Pons (tissue), 1 donor: ENCODE measurements around the gene OR2K2.
"Not testable (repeated sequence)": the region's sequence is repeated elsewhere in the genome, so short reads cannot be mapped to it uniquely, and the experiment has no call there.

ENCODE experiments used
- DNase-seq: peaks from one replicate; pipeline ENCODE4 v3.0.0-alpha.2; 2016; ENCODE audit warnings: low spot score

Gene OR2K2

GRCh38 chr9:111330124-111330523 lies at the start of gene OR2K2:
Gene OR2K2, minus strand, starts transcription at chr9:111330224. Its CDS starts 1,791 bp downstream, at chr9:111328433.
- DNase-seq = no peak

- no peak for DNase-seq
Observed at GRCh38 chr9:111375817-111376564, 46.0 kb upstream of the OR2K2 start.

GRCh38 chr9:111375062-111375461 lies 45.0 kb upstream of the OR2K2 start:
- no peak for DNase-seq

DNA sequence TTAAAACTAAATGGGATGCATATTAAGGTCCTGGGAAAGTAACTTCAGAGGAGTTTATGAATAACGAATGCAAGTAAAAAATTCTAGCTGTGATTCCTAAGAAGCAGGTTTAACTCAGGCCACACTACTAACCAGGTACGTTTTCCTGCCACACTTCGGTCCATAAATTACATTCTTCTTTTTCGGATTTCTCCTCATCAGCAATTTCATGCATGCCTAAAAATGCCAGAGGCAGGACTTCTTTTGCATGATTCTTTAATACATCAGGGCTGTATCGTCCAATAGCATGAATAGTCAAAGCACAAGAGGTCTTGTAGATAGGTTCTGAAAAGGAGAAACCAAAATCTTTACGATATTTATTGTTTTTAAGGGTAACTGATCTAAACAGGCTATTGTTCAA lies 42.3 kb upstream of the OR2K2 start:
- DNase-seq = no peak

GRCh38 chr9:111366978-111367377 lies 37.0 kb upstream of the OR2K2 start:
- DNase-seq = no peak

GRCh38 chr9:111362526-111362925 lies 32.5 kb upstream of the OR2K2 start:
- no peak for DNase-seq

- no peak for DNase-seq
Observed at GRCh38 chr9:111360881-111361280, 30.9 kb upstream of the OR2K2 start.

DNA sequence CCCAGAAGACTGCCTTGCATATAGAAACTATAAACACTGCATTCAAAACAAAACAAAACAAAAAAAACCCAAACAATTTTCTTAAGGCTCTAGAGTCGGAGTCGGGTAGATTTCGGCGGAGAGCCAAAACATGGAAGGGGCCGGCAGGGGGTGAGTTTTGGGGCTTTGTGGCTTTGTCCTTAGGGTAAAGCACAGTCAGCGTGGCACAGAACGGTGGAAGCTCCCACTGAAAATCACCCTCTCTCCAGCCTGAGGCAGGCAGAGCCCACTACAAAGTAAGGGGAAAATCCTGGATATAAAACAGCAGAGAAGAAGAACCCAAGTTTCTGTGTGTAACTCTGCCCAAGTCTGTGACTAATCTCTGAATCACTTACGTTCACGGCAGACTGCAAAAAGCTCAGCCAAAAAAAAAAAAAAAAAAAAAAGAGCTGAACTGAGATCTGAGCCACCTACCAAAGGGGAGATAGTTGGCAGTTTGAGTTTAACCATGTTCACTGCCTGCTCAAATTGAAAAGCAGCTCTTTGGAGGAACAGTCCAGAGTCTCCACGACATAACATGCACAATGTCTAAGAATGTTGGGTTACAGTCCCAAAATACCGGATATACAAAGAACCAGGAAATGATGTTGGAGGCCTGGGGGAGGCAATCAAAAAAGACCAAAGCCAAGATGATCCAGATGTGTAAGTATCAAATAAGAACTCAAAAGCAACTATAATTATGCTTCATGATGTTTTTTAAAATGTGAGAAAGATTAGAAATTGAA lies 26.6 kb upstream of the OR2K2 start:
- no peak for DNase-seq

DNA sequence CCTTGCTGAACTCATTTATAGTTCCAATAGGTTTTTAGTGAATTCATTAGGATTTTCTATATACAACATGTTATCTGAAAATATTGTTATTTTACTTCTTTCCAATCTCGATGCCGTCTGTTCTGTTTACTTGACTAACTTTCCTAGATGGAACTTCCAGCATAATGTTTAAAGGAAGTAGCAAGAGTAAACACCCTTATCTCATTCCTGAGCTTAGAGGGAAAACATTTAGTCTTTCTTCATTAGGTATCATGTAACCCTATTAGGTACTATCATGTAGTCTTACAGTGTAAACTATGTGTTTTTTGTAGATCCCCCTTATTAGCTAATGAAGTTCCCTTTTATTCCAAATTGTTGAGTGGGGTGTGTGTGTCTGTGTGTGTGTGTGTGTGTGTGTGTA lies 22.5 kb upstream of the OR2K2 start:
- no peak for DNase-seq

DNA sequence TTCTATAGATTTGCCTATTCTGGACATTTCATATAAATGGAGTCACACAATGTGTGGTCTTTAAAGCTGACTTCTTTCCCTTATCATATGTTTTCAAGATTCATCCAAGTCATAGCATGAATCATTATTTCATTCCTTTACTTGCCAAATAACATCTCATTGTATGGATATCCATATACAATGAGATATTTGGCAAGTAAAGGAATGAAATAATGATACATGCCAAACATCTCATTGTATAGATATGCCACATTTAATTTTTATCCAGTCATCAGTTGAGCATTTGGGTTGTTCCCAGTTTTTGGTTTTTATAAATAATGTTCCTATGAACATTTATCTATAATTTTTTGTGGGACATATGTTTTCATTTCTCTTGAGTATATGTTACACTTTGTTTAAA lies 20.5 kb upstream of the OR2K2 start:
- no peak for DNase-seq

- no peak for DNase-seq
Observed at GRCh38 chr9:111349766-111350165, 19.7 kb upstream of the OR2K2 start.

GRCh38 chr9:111348821-111349271 lies 18.8 kb upstream of the OR2K2 start:
- no peak for DNase-seq

GRCh38 chr9:111334318-111334863 lies 4.4 kb upstream of the OR2K2 start:
- not testable (repeated sequence) for DNase-seq

DNA sequence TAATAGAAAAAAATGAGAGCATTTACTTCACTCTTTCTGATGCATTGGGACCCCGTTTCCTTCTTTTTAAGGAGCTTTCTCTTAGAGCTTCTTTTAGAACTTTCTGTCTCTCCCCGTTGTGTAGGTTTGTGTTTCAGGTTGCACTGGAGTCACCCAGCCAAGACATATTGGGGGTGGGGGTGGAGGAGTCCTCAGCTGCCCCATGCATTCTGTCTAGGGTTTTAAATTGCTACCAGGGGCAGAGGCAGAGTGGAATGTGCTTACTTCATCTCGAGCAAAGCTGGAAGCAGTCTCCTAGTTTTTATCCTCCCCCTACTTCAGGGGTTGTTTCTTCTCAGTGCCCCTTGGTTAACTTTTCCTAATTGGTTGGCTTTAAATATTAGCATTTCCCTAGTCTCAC lies 9.4 kb downstream of the OR2K2 start:
- no peak for DNase-seq

- DNase-seq = no peak
Observed at GRCh38 chr9:111316796-111317195, 13.2 kb downstream of the OR2K2 start.

DNA sequence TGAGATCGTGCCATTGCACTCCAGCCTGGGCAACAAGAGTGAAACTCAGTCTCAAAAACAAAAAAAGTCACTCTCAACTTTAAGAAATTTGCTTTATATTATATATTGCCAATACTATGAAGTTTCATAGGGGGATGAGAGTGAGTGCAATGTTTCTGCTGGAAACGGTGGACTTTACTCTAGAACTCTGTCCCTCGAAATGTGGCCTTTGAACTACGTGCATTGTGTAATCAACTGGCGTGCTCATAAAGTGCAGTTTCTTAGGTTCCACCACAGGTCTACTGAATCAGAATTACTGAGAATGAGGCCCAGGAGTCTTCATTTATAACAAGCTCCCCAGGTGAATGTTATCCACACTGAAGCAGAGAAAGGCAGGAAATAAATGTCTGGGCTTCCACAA lies 24.1 kb downstream of the OR2K2 start:
- no peak for DNase-seq

DNA sequence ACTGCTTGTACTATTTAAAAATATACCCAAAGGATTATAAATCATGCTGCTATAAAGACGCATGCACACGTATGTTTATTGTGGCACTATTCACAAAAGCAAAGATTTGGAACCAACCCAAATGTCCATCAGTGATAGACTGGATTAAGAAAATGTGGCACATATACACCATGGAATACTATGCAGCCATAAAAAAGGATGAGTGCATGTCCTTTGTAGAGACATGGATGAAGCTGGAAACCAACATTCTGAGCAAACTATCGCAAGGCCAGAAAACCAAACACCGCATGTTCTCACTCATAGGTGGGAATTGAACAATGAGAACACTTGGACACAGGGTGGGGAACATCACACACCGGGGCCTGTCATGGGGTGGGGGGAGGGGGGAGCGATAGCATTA lies 26.0 kb downstream of the OR2K2 start:
- not testable (repeated sequence) for DNase-seq

GRCh38 chr9:111301195-111301594 lies 28.8 kb downstream of the OR2K2 start:
- DNase-seq = no peak

DNA sequence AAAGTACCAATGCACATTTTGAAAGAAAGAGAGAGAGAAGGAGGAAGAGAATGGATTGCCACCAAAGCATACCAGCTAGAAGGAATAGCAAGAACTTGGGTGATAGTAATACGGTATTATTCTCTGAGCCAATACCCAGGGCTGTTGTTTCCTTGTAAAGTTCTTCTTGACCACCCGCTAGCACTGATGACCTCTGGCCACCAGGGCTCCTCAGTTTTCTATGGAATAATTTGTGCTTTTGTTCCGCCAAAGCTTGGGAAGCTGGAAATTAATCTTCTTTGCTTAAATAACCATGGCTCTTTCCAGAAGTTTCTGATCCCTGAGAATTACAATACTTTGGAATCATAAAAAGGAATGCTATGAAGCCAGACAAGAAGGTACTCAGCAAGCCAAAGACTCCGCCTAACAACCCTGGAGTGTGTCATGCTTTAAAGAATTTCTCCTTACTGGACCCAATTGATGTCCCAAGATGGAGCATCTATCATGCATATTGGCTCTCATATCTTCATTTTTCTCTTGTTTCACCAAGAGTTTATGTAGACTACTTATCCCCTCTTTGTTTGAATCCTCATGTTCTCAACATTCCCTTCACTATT lies 29.8 kb downstream of the OR2K2 start:
- DNase-seq = no peak

DNA sequence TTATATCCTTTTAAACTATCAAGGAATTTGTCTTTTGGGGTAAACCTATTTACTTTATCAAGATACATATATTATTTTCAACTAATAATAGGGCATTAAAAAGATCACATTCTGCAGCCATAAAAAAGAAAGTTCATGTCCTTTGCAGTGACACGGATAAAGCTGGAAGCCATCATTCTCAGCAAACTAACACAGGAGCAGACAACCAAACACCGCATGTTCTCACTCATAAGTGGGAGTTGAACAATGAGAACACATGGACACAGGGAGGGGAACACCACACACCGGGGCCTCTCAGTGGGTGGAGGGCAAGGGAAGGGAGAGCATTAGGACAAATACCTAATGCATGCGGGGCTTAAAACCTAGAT lies 30.4 kb downstream of the OR2K2 start:
- DNase-seq = not testable (repeated sequence)

GRCh38 chr9:111298731-111299598 lies 31.1 kb downstream of the OR2K2 start:
- DNase-seq = peak; percentile 92

DNA sequence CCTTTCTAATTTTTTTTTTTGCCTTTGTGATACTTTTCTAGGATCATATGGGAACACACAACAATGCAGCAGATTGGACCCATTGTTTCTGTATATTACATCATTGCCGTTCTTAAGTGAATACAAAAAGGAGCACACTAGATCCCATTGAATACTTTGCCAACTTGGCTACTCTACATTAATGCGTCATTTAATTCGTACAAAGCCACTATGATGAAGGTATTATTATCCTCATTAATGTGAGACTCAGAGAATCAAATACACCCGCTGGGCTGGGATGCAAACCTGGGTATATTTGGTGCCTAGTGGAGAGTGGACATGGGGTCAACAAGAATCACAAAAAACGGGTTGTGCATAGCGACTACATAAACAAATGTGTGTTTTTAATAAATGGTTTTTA lies 31.9 kb downstream of the OR2K2 start:
- DNase-seq = peak; percentile 94
